HepG2 (cell line): ENCODE results near the gene ALDH3A2. TPM values are rescaled to one million over a fixed set of nuclear protein-coding genes. Genes with fewer than 3 reads are reported as not detected.
A peak's percentile ranks its signal among the peaks of the same experiment; 100 is the strongest.

ENCODE experiments used
- ATAC-seq: fragments of 200-7000 bp; cut with Tn5 transposase; 3 replicates; pipeline ENCODE4 v1.9.1; 2020; ENCODE audit warnings: mild to moderate bottlenecking, moderate library complexity
- BruUV-seq: library from RNA; stranded (reverse); fragments of 400-500 nt; replicated peaks from 2 replicates; lab custom pipeline; 2021; lab: Mats Ljungman, UMichigan
- CTCF ChIA-PET: fragments of 300-600 bp; formaldehyde crosslinking; extraction: SDS; loops from one replicate; lab custom pipeline; 2021; ENCODE audit warnings: low total read pairs, inconsistent platforms, low intra/inter-chr PET ratio; lab: Yijun Ruan, JAX
- POLR2A ChIA-PET: fragments of 350-600 bp; sonication (Branson Sonifier 250); formaldehyde crosslinking; loops from one replicate; lab custom pipeline; 2020; ENCODE audit warnings: antibody characterized with exemption, inconsistent platforms; lab: Yijun Ruan, JAX
- DNase-seq: peaks from one replicate; pipeline ENCODE4 v3.0.0-alpha.2; 2015; ENCODE audit warnings: low spot score
- FAIRE-seq: peaks from 3 replicates; lab custom pipeline; 2011; peaks lifted over from hg19 to GRCh38; lab: Jason Lieb, UNC
- H2AFZ ChIP-seq: one replicate; pipeline ENCODE4 v1.6.1; 2011; ENCODE audit warnings: low read length, inconsistent platforms
- H3K27ac ChIP-seq: fragments of 300-600 bp; 3 replicates; pipeline ENCODE4 v1.8.0; 2011; ENCODE audit warnings: mixed run types, mild to moderate bottlenecking, mixed read lengths, low read length, inconsistent platforms; ENCODE audit not compliant: insufficient read depth; ENCODE audit errors: extremely low read length
- H3K27me3 ChIP-seq, 2 experiments: fragments of 200-600 bp in 1 of 2; 2 replicates in 1 of 2; 3 replicates in 1 of 2; pipeline versions ENCODE4 v1.6.0 to v1.8.0; 2011; ENCODE audit warnings: low read length in 2 of 2, mild to moderate bottlenecking in 2 of 2, moderate library complexity in 2 of 2, inconsistent platforms in 1 of 2; ENCODE audit not compliant: insufficient read depth in 2 of 2, control insufficient read depth in 1 of 2
- H3K36me3 ChIP-seq, 2 experiments: fragments of 200-600 bp in 1 of 2; replicated peaks in 1 of 2; 2 replicates in 1 of 2; 3 replicates in 1 of 2; pipeline versions ENCODE4 v1.5.1 to v1.8.0; 2011; ENCODE audit warnings: low read length in 2 of 2, inconsistent platforms in 1 of 2; ENCODE audit not compliant: insufficient read depth in 2 of 2, control insufficient read depth in 1 of 2
- H3K4me1 ChIP-seq: 2 replicates; pipeline ENCODE4 v1.5.1; 2012; ENCODE audit warnings: low read length, inconsistent platforms; ENCODE audit not compliant: insufficient read depth
- H3K4me2 ChIP-seq: 2 replicates; pipeline ENCODE4 v1.6.0; 2011; ENCODE audit warnings: low read depth, low read length, inconsistent platforms
- H3K4me3 ChIP-seq, 3 experiments: fragments of 200-600 bp in 1 of 3; sonication (generic), shearing (Covaris generic) in 1 of 3; replicated peaks in 1 of 3; 2 replicates each; pipeline ENCODE4 v1.5.1; 2011 to 2016; ENCODE audit warnings: low read length in 3 of 3, inconsistent platforms in 2 of 3, low read depth in 2 of 3, mild to moderate bottlenecking in 2 of 3, control low read depth in 1 of 3, mixed read lengths in 1 of 3; ENCODE audit not compliant: insufficient read depth in 1 of 3
- H3K79me2 ChIP-seq: one replicate; pipeline ENCODE4 v1.6.1; 2011; ENCODE audit warnings: low read length, inconsistent platforms; ENCODE audit not compliant: insufficient read depth
- H3K9ac ChIP-seq: 2 replicates; pipeline ENCODE4 v1.6.0; 2011; ENCODE audit warnings: mild to moderate bottlenecking, low read depth, low read length, inconsistent platforms; ENCODE audit not compliant: insufficient read depth
- H3K9me3 ChIP-seq: 2 replicates; pipeline ENCODE4 v1.5.1; 2012; ENCODE audit warnings: mild to moderate bottlenecking, low read length
- H4K20me1 ChIP-seq: 2 replicates; pipeline ENCODE4 v1.6.0; 2011; ENCODE audit warnings: inconsistent platforms, mild to moderate bottlenecking, low read length, moderate library complexity; ENCODE audit not compliant: insufficient read depth
- GTF2F1 ChIP-seq: fragments of 150-350 bp; IDR thresholded peaks from 2 replicates; pipeline ENCODE4 v1.6.1; 2014; ENCODE audit warnings: low read length
- KDM5B ChIP-seq: sonication (generic); formaldehyde crosslinking; IDR thresholded peaks from 2 replicates; pipeline ENCODE4 v1.4.0; 2020; ENCODE audit warnings: missing genetic modification reagents, mild to moderate bottlenecking, borderline replicate concordance
- PPARG ChIP-seq: conservative IDR thresholded peaks from 2 replicates; pipeline ENCODE4 v1.6.1; 2016; ENCODE audit warnings: missing biosample characterization, missing genetic modification reagents
- SATB2 ChIP-seq: sonication (generic); formaldehyde crosslinking; IDR thresholded peaks from 2 replicates; pipeline ENCODE4 v1.5.0; 2020; ENCODE audit warnings: missing genetic modification reagents
- SMARCC2 ChIP-seq: fragments of 450-650 bp; IDR thresholded peaks from 2 replicates; pipeline ENCODE4 v1.6.1; 2017; ENCODE audit warnings: antibody characterized with exemption, mild to moderate bottlenecking
- ZBTB1 ChIP-seq: sonication (generic); formaldehyde crosslinking; IDR thresholded peaks from 2 replicates; pipeline ENCODE4 v1.4.0; 2020; ENCODE audit warnings: missing genetic modification reagents, borderline replicate concordance
- ZFP62 ChIP-seq: sonication (generic); formaldehyde crosslinking; IDR thresholded peaks from 2 replicates; pipeline ENCODE4 v1.4.0; 2020; ENCODE audit warnings: missing genetic modification reagents
- ZFX ChIP-seq: sonication (generic); formaldehyde crosslinking; IDR thresholded peaks from 2 replicates; pipeline ENCODE4 v1.4.0; 2020; ENCODE audit warnings: mild to moderate bottlenecking, low read depth, missing genetic modification reagents, moderate library complexity
- ZNF143 ChIP-seq: sonication (generic); formaldehyde crosslinking; IDR thresholded peaks from 2 replicates; pipeline ENCODE4 v1.4.0; 2020; ENCODE audit warnings: missing genetic modification reagents
- WGBS: methylation state at CpG from one replicate; pipeline ENCODE4 v1.1.6; 2017; ENCODE audit warnings: low lambda C conversion rate; 5-methylcytosine and 5-hydroxymethylcytosine counted together
- in situ Hi-C: cut with HindIII; loops from 2 replicates; pipeline ENCODE4 v1.10.0; 2017; ENCODE audit warnings: low pct_unique_long_range_greater_than_20kb; ENCODE audit not compliant: extremely low pct_ligation_motif_present
- intact Hi-C: fragments of 100-400 bp; cut with micrococcal nuclease; formaldehyde crosslinking; loops from one replicate; pipeline ENCODE4 v1.10.0; 2022; ENCODE audit not compliant: unreplicated experiment
- polyA plus RNA-seq, 8 experiments: library from polyadenylated mRNA; depleted of rRNA in 3 of 8; stranded (reverse) in 7 of 8; unstranded in 1 of 8; fragments of >200 nt; fragmentation: Illumina TruSeq in 4 of 8; extraction: Trizol in 4 of 8; gene quantifications; 2 replicates each; pipeline versions ENCODE4 v1.2.1 to v1.2.3, GENCODE V29; 2011 to 2016; ENCODE audit warnings: low read depth in 4 of 8, missing spikeins in 1 of 8, mixed read lengths in 1 of 8; ENCODE audit not compliant: insufficient read depth in 1 of 8
- total RNA-seq, 5 experiments: library from RNA; depleted of rRNA; stranded (reverse); fragments of >200 nt; fragmentation: Illumina TruSeq; extraction: Trizol; gene quantifications; 2 replicates each; pipeline ENCODE4 v1.2.3, GENCODE V29; 2016; ENCODE audit warnings: low read depth in 1 of 5
- TF ChIP-seq, protein P1 (sequence below): sonication (generic); formaldehyde crosslinking; IDR thresholded peaks from 2 replicates; pipeline ENCODE4 v1.9.0; 2022; ENCODE audit warnings: missing genetic modification reagents, mild to moderate bottlenecking, borderline replicate concordance
- TF ChIP-seq, protein P2 (sequence below): sonication (generic); formaldehyde crosslinking; conservative IDR thresholded peaks from 2 replicates; pipeline ENCODE4 v1.8.0; 2022; ENCODE audit warnings: low read depth, missing genetic modification reagents

The ALDH3A2 gene
- total and polyA plus RNA-seq, 2 of the 13 experiments (the other 11 are each of a cell fraction or from before 2014, with no cell fraction given): 80.8 to 180 TPM

DNA sequence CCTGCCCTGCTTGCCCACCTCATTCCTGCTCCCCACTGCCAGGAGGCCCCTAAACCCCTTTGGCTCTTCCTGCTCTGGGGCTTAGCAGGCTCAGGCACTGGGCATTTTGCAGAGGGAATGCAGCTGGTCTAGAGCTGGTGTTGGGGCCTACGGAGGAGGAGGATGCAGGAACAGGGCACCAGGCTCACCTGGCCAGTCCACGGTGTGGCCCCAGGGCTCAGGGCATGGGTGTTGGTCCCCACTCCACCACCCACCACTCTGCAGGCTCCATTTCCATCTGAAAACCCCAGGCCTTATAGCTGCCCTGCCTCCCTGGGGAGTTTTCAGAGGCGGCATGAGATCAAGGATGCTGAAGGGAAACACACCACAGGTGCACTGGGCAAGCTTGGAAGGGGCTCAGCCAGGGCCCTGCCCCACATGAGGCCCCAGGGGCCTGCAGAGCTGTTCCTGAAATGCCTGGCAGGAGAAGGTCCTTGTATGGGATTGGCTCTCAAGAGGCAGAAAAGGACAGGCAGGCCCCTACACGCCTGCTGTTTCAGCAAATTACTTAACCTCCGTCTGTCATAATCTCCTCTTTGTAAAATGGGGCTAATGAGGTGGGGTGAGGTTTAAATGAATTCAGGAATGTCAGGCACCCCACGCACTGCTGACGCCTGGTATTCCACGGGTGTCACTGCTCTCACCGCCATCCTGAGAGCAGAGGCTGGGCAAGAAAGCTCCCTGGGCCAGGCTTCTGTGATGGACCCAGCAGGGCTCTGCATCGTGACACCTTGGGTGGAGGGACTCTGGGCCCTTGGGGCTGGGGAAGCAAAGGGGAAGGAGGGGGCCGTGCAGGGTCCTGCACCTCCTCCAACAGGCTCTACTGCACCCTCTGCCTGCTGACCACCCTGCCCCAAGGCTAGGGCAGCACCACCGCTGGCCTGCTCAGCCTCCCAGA is 58.5 kb downstream of the ALDH3A2 start:
- no peak for TF ChIP-seq GTF2F1
- TF ChIP-seq ZFX (CRISPR knock-in tag): peak; percentile 10; the same call in 1 of the 2 replicates
- TF ChIP-seq KDM5B (CRISPR knock-in tag): 0 out of 2 replicates have a peak, but pooled peaks have one; percentile 8
- TF ChIP-seq, protein P1, sequence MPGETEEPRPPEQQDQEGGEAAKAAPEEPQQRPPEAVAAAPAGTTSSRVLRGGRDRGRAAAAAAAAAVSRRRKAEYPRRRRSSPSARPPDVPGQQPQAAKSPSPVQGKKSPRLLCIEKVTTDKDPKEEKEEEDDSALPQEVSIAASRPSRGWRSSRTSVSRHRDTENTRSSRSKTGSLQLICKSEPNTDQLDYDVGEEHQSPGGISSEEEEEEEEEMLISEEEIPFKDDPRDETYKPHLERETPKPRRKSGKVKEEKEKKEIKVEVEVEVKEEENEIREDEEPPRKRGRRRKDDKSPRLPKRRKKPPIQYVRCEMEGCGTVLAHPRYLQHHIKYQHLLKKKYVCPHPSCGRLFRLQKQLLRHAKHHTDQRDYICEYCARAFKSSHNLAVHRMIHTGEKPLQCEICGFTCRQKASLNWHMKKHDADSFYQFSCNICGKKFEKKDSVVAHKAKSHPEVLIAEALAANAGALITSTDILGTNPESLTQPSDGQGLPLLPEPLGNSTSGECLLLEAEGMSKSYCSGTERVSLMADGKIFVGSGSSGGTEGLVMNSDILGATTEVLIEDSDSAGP (CRISPR knock-in tag): 0 out of 2 replicates have a peak, but pooled peaks have one; percentile 16
- no peak for TF ChIP-seq ZBTB1
- no peak for TF ChIP-seq SMARCC2
- no peak for TF ChIP-seq PPARG
- TF ChIP-seq ZFP62 (CRISPR knock-in tag): no peak
- no peak for TF ChIP-seq ZNF143 (CRISPR knock-in tag)
- TF ChIP-seq, protein P2, sequence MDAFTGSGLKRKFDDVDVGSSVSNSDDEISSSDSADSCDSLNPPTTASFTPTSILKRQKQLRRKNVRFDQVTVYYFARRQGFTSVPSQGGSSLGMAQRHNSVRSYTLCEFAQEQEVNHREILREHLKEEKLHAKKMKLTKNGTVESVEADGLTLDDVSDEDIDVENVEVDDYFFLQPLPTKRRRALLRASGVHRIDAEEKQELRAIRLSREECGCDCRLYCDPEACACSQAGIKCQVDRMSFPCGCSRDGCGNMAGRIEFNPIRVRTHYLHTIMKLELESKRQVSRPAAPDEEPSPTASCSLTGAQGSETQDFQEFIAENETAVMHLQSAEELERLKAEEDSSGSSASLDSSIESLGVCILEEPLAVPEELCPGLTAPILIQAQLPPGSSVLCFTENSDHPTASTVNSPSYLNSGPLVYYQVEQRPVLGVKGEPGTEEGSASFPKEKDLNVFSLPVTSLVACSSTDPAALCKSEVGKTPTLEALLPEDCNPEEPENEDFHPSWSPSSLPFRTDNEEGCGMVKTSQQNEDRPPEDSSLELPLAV (CRISPR knock-in tag): no peak
- TF ChIP-seq SATB2 (CRISPR knock-in tag): no peak
- Histone ChIP-seq H3K4me3 (no peak overlapping the region), H3K4me1 (peaks cover 61% of the 10 kb centered on the region), H2AFZ (no peak overlapping the region), H4K20me1 (no peaks in the 10 kb centered on the region), H3K4me2 (peak overlapping the region; percentile 50; the same call in 1 of the 2 replicates), H3K27me3 (peaks cover 0 to 15% of the 10 kb centered on the region in 2 experiments; a peak in 4 of 5 replicates), H3K27ac (no peak overlapping the region), H3K79me2 (no peaks in the 10 kb centered on the region), H3K9ac (no peak overlapping the region), H3K36me3 (no peaks in the 10 kb centered on the region), H3K9me3 (no peaks in the 10 kb centered on the region)
- CTCF ChIA-PET: no interaction called here
- FAIRE-seq (no peak), ATAC-seq (peak; percentile 10), DNase-seq (no peak)
- WGBS: 12% methylated on average over 9 of the region's 12 CpGs
- POLR2A ChIA-PET: interaction anchor here (1.0 kb wide), 1 partner anchor 11 kb away, joined by 3 read pairs; no protein-coding TSS in a partner anchor
- intact Hi-C loops: no loop called here
- BruUV-seq: no TSS peak
- in situ Hi-C loops: loop anchor here (25.0 kb wide), 1 partner anchor 195 kb away; no protein-coding TSS in a partner anchor
